HG02884 (cell line): ENCODE data around the gene GLIS1.

ENCODE experiments used
- ATAC-seq: cut with Tn5 transposase; IDR thresholded peaks from one replicate; pipeline ENCODE4 v1.9.1; 2021; ENCODE audit warnings: mild to moderate bottlenecking, moderate library complexity; ENCODE audit not compliant: unreplicated experiment

GLIS1 gene

DNA sequence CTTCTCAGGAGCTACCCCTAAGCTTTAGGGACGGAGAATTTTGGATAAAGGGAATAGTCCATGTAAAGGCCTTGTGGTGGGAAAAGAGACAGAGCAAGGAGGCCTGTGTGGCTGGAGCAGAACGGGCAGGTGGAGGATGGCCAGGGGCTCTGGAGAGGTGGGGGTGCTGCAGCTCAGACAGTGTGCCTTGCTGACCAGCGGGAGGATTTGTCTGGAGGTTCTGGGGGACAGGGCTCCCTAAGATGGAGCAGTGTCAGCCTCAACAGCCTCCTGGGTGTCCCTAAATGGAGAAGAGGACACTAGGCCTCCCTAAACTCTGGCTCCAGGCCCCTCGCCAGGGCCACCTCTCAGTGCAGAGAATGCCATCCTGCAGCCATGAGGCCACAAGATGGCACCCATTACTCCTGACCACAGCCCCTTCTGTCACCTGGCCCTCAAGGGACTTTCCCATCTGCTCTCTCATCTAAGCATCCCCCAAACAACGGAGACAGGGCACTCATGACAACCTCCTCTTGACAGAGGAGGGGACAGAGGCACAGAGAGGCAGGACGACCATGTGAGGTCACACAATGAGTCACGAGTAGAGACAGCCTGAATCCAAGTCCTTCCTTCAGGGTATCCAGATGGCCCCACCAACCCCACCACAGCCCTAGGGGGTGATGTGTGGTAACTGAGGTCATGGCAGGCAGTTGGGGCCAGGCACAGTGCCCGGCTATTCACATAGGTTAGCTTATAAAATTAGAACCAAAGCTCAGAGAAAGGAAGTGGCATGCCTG, 185.0 kb downstream of the GLIS1 start:
- ATAC-seq = no peak

DNA sequence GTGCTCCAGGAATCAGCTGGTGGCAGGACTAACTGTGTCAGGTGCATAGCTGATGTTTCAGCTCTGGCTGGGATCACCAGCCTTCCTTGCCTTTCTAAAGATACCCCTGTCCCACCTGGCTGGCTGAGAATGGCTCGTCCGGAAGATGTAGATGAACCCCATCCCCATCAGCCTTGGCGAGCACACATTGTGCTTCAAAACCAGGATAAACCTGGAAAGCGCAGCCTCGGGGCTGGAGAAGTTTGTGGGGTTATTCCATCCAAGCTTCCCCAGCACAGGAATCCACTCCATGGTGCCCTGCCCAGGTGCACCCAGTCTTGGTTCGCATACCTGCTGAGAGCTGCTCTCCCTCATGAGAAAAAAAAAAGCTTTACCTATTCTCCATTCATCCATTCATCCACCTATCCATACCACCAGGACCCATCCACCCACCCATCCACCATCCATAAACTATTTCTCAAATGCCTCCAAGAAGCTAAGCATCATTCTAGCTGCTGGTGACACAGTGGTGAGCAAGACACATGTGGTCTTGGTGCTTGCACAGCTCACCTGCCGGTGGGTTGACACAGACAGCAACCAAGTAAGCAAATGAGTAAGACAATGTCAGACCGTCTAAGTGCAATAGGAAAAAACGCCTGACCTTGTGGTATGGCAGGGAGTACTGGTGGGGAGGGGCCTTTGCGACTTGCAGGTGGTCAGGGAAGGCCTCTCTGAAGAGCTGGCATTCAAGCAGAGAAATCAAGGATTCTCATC, 185.8 kb downstream of the GLIS1 start:
- no peak for ATAC-seq

DNA sequence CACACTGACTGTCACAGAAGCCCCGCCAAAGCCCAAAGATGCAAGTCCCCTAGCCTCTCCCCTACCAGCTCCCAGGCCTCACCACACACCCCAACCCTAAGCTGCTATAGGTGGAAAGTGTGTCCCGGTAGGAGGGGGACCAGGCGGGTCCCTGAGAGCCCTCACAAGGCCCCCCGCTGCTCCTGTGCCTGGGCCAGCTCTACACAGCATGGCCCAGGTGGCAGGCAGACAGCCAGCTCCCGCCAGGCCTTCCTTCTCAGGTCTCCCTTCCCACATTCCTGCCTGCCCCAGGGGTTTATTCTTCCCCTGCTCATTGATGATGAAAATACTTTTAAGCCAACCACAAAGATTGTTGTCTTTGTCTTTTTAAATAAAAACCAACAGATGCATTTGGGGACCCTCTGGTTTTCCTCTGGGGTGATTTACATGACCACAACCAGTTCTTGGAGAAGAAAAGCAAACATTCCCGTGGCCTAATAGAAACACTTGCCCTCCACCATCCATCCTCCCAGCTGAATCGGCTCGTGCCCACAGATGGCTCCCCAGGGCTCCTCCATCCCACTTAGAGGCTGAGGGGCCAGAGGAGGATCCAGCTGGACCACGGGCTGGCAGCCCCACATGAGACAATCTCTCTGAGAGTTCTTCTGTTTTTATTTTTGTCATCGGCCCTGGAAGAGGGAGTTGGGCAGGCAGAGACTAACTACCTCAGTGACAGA, 186.7 kb downstream of the GLIS1 start:
- ATAC-seq = no peak

DNA sequence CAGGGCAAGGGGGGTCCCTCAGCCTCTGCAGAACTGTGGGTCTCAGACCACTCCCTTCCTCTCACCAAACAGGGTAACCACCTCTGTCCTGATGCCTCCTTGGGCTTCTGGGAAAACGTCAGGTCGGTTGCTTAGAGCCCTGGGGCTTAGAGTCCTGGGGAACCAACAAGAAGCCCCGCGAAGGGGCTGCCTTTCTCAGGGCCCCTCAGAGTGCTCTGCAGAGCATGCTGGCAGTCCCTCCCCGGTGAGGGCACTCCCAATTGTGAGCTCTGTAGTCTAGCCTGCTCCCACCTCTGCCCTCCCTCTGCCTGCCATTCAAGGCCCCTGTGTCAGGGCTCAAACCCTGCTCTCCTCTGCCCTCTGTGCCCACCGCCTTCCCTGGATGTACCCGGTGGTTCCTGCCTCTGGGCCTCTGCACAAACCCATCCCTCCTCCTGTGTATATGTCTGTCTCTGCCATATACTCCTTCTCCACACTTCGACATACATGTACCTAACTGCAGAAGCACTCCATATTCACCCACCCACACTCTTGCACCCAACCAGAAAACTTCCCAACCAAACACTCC, 187.5 kb downstream of the GLIS1 start:
- ATAC-seq = no peak

DNA sequence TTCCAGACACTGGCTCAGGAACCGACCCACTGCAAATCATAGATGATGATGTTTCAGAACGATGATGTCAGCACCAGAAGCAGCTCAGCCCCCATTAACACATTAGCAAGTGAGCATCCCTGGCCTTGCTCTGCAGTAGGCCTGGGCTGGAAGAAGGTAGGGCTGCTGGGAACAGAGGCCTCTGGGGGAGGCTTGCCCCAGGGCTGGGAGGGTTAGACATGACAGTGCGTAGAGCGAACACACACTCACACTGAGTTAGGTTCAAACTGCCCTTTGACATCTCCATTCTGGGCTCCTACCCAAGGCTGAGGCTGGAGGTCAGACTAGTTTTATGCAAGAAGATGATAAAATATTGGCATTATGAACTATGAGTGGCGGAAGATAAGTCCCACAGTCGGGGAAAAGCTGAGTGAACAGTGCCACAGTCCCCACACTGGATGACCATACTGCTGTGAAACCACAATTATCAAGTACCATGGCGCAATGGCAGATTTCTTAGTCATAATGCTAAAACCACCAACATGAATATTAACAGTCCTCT, 188.7 kb downstream of the GLIS1 start:
- ATAC-seq = no peak

DNA sequence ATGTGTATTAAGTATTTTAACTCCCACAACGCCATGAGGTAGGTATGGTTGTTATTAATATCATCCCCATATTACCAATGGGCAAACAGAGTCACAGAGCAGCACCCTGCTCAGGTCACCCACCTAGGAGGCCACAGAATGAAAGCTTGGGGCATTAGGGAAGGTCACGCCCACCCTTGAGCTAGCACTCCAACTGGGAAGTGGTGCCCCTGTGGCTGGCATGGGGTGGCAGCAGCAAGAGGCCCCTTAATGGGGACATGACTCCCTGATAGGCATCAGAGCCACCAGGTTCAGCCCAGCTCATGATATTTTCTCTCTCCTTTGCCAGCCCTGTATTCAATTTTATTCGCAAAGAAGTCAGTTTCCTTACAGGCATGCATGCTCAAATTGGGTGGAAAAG, 189.2 kb downstream of the GLIS1 start:
- no peak for ATAC-seq

DNA sequence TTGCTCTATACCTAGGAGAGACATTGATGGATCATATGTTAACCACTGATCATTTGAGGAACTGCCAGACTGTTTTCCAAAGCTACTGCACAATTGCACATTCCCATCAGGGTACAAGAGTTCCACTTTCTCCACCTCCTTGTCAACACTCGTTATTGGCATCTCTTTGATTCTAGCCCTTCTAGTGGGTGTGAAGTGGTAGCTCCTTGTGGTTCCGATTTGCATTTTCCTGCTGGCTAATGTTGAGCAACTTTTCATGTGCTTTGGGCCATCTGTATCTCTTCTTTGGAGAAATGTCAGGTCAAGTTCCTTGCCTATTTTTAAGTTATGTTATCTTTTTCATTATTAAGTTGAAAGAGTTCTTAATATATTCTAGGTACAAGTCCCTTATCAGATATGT, 189.7 kb downstream of the GLIS1 start:
- no peak for ATAC-seq

DNA sequence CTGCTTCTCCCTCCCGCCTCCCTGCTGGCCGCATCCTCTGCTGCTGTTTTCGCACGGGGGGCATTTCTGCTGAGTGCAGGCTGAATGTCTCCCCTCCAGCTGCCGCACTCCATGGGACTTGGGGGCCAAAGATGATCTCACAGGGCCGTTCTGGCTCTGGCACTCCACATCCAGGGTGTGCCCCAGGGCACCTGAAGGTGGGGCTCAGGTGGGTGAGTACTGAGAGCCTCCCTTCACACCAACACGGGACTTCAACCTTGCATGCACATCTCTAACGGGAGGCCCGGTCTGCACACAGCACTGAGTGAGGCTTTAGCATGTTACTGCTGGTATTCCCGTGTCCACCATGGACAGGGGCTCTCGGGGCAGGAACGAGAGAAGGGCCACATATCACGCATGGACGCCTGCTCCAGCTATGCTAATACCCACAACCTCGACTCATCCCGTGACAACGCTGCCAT, 190.9 kb downstream of the GLIS1 start:
- ATAC-seq = no peak

DNA sequence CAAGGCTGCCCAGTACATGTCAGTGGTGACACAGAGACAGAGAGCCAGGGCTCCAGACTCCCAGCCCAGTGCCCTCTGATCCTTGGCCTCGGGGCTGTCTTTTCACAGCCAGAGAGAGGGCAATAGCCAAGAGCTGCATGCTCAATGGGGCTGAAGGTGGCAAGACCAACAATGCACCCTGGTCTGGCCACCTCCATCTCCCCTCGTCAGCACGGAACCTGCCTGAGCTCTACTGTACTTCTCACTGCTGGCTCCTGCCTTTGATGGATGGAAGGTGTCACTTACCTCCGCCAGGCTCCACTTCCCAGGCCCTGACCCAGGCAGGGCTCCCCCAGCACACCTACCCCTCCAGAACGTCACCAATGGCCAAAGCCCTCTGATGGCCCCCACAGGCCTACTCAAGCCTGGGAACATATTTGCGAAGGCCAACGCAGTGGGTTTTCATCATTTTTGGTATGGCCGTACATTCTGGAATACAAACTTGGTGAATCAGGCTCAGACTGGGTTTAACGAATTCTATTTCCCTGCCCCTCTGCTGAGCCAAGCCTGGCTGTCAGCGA, 191.7 kb downstream of the GLIS1 start:
- no peak for ATAC-seq

DNA sequence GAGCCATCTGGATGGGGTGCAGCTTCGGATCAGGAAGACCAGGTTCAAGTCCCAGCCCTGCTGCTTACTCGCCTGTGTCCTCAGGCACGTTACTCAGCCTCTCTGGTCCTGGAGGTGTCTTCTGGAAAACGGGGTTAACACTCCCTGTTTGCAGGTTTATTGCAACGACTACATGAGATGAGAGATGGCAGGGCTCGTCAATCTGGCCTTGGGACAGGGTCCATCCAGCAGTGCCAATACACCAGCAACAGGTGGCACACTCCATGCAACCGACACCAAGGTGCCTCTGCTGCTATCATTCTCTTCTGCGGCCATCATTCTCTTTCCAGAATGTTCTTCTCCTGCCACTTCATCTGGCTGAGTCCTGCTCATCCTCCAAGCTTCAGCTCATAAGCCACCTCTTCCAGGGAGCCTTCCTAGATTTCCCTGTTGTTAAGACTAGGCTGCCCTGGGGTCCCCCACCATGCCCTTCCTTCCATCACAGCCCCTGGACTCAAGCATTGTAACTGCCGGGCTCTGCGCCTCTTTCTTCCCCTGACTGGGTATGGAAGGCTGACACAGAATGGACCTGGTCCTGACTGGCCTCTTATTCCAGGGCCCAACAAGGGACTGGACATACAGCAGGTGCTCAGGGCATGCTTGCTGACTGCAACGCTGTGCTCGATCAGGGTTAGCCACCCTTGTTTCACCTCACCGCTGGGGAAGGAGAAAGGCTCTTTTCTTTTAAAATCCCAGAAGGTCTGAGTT, 192.4 kb downstream of the GLIS1 start:
- ATAC-seq = no peak

DNA sequence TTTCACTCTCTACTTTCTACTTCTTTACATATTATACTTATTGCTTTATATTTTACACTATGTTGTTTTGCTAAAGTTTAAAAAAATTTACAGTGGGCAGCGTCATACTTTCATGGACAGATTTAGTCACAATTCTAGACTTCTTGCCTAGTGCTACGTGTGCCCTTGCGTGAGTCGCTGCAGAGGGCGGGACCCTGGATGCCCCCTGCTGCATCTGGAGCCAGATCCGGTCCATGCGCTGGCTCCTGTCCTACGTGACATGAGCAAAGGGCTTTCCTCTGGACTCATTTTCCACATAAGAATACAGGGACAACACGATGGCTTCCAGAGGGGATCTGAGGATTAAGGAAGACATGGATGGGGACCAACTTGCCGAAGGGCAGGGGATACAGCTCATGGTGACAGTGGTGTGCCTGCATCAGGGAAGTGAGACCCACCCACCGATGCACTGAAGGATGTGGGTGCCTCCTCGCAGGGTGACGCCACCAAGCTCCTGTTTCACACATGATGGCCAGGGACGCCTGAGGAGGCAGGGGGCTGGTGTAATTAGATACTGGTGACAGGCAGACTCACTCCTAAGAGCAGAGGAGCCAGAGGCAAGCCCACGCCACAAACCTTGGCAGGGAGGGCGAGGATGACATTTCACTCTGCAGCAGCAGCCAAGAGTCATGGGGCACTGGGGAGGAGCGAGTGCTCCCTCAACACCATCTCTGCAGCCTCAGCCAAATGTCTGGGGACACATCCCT, 193.1 kb downstream of the GLIS1 start:
- no peak for ATAC-seq

DNA sequence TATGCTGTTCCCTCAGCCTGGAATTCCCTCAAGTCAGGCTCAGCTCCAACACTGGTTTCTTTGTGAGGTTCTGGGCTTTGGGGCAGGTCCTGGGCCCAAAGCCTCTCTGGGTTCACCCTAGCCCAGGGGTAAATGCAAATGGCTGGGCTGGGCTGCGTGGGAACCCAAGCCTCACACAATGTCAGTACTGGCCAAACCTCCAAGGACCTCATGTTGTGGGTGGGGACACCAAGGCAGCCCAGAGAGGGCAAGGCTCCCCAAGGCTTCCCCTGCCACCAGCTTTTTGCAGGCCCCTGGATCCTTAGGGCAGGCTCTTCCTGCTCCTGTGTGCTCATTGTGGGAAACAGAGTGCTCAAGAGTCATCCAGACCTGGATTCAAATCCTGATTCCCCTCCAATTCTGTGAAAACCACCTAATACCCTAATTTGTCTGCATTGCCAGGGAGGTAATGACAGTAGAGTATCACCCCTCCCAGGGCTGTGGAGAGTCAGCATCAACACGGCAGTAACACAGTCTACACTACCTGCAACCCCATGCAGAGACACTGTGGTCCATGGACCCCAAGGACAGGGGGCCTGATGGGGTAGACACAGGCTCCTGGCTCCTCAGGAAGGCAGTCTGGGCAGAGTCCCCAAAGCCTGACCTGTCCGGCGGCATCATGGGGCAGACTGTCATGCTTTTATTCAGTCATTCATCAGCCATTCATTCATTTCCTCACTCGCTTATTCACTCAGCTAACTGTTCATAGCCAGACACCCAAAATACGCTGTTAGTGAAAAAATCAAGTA, 194.0 kb downstream of the GLIS1 start:
- no peak for ATAC-seq

DNA sequence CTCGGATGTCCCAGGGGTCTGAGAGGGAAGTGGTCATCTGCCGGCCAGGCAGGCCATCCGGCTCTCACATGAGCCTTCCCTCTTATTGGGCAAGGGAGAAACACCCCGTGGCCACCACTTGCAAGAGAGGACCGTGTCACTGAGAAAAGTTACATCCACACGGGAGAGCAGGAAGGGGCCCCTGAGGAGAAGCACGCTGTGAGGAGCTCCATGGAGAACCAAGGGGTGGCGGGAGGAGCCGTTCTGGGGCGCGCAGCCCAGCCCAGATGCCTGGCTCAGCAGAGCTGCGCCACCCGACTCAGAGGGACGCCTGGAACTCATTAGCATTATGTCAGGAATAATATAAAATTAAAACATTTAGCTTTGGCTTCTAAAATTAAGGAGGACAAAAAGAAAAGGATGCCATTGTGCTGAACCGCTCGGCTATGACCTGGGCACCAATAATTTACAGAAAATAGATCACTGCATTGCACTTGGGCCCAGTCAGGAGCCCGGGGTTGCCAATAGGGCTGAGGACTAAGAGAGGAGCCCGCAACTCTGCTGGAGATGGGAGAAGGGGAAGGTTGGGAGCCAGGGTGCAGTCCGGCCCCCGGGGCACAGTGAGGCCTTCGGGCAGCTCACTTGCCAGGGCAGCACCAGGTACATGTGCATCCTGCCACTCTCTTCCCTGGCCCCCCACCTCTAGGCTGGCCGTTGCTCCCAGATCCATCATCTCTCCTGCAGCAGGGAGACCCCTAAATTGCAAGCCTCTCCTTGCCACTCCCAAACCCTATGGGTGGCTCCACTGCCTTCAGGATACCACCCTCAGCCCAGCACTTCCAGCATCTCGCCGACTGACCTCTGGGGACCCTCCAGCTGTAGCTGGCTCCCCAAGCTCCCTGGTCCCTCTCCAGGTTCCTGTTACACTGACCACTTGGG, 194.9 kb downstream of the GLIS1 start:
- no peak for ATAC-seq

DNA sequence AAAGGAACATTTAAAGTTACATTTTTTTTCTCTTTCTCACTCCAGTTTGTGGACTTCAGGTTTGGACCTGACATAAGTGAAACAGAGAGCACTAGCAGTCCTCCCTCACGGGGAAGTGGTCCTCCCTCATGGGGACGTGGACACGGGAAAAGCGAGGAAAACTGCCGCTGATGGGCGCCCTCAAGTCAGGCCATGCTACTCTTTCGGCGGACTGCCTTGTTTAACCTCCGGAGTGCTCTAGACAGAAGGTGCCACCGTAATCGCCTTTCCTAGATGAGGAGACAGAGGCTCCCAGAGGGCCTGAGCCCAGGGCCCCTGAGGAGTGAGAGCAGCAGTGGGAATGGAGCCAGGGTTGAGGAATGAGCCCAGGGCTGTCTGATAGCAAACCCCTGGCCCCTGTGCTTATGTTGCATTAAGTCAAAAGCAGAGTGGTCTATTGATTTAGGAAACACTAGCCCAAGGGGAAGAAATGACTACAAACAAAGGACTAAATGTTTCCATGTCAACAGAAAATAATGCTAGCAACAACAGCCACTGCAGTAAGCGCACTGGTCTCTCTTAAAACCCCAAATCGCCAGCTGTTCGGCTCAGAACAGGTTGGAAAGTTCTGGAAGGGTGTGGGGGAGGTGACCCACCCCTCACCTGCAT, 195.7 kb downstream of the GLIS1 start:
- ATAC-seq = no peak

DNA sequence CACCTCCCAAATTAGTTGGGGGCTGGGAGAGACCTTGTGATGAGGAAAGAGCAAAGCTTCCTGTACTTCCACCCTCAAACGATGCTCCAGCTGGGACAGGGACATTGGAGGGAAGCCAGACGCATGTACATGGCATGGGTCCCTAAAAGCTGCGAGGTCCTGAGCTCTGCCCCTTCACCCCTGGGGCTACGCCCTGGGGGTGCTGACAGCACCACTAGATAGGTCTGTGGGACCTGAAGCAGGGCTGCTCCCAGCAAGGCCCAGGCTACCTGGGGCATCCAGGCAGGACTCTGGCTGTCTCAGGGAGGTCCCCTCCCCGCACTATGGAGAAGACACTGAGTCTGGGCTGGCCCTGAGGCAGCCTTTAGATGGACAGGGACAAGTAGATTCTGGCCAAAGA, 196.4 kb downstream of the GLIS1 start:
- no peak for ATAC-seq

DNA sequence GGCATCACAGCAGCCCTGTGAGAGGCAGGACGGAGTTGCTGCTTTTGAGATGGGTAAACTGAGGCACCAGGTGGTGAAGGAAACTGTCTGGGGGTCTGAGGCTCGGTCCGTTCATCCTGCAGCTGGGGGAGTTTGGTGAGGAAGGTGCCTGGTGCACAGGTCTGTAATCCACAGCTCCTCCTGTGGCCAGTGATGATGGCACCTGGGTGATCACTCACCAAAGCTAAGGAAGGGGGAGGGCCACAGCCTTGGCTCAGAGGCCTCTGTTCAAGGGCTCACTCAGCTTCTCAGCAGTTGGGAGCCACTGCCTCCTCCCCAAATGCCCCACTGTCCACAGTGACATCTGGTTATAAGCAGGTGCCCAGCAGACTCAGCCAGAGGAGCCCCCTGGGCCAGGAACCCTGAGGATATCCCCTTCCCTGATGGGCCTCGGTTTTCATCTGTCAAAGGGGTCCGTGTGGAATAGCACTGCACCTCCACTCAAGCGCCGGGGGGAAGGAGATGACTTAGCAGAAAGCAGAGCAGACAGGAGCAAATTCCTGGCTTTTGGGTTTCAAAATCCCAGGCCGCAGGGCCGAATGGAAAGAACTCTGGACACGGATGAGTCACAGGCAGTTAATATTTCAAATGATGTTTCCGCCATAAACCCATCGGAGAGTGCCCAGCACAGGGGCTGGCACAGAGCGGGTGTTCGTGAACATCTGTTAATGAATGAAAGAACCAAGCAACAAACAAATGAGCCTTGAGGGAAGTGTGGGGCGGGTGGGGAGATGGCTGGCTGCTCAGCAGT, 197.0 kb downstream of the GLIS1 start:
- no peak for ATAC-seq
